ENCODE results near the gene SLC38A10.

SLC38A10 gene

DNA sequence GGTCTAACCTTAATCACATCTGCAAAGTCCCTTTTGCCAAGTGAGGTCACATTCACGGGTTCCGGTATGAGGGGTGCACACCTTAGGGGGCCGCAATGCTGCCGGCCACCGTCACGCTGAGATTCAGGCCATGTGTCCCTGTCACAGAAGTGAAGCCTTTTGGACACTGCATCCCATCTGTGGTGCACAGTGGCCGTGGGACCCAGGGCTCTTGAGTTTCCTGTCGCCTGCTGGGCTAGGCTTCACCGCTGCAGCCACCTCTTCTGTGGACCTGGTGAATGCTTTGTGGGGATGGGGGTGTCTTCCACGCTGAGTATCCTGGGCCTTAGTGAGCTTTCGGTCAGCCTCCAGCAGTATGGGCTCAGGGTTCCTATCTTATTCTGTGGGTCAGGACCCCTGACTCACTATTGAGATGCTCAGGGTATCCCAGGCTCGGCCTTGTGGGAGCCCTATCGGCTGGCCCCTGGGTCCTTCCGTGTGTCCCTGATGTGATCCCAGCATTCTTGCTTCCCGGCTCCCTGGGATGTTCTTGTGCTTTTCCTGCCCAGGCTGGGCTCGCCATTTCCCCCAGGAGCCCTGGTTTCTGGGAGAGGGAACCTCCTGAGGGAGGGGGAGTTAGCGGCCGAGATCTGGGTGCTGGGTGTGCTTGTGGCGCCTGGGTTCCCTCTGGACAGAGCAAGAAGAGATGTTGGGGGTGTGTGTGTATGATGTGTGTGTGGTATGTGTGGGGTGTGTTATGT lies 4.9 kb upstream of the SLC38A10 start:
- DNase-seq (ENCODE audit: low read depth, low spot score), result no peak

DNA sequence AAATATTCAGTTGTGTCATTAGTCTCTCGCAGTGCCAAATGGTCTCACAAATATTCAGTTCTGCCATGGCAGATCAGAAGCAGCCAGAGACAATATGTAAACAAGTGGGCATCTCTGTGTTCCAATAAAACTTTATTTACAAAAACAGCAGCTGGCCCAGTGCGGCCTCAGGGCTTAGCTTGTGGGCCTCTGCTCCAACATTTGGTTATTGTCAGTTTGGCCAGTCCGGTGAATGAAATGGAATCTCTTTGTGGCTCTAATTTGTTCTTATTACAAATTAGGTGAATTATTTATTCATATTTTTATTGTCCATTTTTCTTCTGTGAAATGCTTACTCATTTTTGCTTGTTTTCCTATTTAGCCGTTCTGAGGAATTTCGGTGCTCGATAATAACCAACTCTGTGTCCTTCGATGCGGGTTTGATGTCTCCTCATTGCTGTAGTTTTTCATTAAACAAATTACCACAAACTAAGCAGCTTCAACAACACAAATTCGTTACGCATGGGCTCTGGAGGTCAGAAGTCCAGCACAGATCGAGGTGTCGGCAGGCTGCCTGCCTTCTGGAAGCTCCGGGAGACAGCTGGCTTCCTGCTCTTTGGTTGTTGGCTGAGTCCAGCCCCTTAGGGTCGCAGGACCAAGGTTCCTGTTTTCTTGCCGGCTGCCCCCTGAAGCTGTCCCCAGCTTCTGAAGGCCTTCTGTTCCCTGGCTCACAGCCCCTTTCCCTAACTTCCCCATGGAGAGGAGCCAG lies 4.1 kb upstream of the SLC38A10 start:
- DNase-seq (ENCODE audit: low read depth, low spot score), result no peak

DNA sequence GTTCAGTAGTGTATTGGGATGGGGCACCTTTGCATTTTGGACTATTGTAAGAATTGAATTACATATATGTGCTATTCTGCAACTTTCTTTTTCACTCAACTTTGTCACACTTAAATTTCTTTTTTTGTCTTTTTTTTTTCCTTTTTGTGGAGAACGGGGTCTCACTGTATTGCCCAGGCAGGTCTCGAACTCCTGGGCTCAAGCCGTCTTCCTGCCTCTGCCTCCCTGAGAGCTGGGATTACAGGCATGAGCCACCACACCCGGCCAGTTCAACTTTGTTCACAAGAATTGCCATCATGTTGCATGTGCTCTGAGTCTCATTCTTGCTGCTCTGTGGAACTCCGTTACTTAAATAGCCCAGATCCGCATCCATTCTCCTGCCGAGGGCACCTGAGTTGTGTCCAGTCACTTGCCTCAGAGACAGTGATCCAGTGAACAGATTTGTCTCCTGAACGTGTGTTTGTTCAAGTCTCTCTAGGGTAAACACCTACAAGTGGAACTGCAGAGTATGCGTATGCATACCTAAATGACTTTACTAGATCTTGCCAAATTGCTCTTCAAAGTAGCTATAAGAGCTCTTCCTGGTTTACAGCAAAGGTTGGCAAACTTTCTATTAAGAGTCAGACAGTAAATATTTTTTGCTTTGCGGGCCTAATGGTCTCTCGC lies 3.4 kb upstream of the SLC38A10 start:
- DNase-seq (ENCODE audit: low read depth, low spot score), result no peak

DNA sequence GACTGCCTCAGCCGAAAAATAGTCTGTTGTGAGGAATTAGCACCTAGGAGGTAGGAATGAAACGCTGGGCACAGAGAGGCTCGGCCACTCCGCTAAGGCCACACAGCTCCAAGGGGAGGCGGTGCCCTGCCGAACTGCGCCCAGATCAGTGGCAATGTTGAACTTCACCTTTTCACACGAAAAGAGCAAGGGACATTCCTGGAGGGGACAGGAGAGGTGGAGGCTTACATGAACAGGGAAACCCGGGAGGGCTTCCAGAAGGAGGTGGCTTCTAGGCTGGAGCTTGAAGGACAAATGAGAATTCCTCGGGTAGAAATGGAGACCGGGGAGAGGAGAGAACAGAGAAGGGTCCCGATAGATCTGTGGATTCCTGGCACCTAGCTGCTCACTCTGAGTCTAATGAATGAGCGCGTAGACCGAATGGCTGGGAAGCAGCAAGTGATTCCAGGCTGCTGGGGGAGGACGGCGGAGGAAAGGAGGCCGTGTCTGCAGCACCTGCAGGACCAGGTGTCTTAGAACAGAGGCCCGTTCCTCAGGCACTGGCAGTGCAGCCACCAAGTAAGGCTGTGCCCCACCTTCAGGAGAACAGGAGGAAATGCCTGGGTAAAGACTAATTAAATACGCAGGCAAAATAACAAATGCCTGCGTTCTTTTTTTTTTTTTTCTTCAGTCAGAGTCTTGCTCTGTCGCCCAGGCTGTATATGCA lies 722 bp upstream of the SLC38A10 start:
- DNase-seq (ENCODE audit: low read depth, low spot score), result peak; percentile 65

DNA sequence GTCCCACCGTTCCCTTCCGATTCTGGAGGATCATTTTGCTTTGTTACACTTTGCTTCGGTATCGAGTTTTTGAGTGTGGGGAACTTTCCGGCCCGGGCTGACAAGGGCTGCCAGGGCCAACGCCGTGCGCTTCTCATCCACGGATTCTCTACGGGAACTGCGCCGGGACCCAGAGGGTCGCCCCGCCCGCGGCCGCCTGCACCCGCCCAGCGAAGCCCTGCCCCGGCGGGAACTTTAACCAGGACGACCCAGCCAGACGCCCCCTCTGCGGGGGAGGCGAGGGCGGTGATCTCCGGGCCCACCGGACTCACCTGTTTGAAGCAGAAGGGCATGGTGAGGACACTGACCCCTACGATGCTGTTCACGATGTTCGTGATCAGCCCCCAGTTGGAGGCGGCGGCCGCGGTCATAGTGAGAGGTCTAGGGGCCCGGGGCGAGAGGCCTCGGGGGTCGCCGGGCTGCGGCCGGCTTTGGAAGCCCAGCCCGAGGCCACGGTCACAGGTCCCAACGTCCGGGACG lies 536 bp downstream of the SLC38A10 start:
- DNase-seq (ENCODE audit: low read depth, low spot score), result peak; percentile 49

DNA sequence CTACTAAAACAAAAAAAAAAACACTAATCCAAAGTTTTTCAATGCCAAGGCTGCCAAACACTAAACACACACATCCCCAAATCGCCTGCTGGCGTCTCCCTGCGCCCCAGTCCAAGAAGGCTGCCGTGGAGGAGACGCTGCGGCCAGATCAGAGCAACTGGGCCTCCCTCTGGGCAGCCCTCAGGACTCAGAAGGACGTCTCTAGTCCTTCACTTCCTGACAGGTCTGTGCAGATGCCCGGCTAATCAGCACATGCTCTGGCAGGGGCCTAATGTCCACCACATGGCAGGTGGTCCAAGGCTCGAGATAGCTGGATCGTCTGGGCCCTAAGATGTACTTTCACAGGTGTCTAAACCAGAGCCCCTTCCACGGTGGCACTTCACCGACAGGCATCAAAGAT lies 2.7 kb downstream of the SLC38A10 start:
- DNase-seq (ENCODE audit: low read depth, low spot score), result no peak

DNA sequence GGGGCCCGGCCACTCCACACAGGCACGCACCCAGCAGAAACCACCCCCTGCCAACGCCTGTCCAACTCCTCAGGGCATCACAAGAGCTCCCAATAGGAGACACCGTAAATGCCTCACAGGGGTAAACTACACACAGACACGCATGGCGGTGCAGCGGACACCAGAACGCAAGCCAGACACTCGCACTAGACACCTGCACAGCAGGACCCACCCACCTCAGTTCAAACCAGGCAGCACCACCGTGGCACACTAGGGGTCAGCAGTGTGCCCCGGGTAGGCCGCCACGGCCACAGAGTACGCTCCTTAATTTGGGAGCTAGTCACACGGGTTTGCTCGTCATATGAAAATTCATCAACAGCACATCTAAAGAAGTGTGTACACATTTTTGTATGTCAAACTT lies 3.4 kb downstream of the SLC38A10 start:
- peak; percentile 72 for DNase-seq (ENCODE audit: low read depth, low spot score)

DNA sequence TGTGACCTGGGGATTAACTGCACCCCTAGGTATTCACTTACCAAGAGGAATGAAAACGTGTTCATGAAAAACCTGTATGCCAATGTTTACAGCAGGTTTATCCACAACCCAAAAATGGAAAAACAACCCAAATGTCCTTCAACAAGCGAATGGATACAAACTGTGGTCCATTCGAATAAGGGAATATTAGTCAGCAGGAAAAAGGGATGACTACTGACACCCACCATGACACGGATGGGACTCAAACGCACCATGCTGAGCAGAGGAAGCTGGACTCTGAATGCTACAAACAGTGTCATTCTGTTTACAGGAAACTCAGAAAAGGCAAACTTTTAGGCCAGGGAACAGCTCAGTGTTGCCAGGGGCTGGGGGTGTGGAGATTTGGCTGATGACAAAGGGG lies 4.9 kb downstream of the SLC38A10 start:
- no peak for DNase-seq (ENCODE audit: low read depth, low spot score)

DNA sequence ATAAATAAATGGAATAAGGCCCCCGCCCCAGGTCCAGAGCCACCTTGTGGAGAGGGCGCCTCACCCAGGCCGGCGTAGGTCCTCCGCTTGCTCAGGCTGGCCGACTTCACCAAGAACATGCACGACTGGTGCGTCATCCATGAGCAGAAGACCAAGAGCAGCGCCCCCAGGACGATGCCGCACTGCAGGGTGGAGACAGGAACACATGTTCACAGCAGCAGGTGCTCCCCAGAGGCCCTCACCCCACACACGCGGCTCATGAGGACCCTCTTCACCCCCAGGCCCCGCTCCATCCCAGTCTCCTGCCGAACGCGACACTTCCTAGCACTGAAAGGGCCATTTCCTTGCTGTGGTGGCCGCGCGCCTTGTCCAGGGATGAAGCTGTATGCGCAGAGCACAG lies 5.5 kb downstream of the SLC38A10 start:
- DNase-seq (ENCODE audit: low read depth, low spot score), result no peak

DNA sequence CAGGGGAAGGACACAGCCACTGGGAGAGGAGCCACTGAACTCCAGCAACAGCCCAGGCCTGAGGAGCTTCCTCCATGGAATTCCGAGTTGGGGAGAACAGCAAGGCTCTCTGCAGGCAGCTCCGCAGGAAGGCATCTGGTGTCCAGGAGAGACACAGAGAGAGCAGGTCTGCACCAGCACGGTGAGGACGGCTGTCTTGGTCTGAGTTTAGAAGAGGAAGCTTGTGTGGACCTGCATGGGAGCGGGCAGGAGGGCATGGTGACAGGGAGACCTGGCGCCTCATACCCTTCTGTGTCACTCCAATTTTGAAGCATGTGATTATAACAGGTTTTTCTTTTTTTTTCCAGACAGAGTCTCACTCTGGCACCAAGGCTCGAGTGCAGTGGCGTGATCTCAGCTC lies 6.4 kb downstream of the SLC38A10 start:
- DNase-seq (ENCODE audit: low read depth, low spot score), result no peak

DNA sequence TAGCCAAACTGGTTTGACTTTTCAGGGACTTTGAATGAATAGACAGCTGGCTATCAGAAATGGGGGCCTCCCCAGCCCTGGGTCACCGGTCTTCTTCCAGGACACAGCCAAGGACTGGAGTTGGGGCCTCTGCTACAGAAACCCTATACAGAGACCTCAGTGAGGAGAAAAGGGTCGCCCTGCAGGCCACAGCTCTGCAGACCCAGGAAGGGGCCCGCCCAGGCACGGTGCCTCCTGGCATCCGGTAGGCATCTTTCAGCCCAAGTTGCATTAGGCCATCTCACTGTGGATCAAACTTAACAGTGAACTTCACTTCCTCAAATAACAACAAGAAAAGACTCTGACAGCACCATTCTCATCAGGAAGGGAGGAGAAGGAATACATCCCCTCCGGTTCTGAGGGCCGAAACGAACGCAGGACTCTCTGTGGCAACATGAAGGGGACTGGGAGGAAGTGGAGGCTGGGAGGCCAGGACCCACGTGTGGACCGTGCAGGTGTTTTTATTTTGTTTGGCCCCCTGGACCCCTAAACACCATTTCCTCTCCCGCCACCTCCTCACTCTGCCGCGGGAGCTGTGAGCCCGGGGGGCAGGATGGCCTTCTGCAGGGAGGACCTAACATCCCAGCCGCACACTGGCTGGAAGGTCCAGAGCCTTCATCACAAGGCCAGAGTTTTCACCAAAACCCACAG lies 7.2 kb downstream of the SLC38A10 start:
- DNase-seq (ENCODE audit: low read depth, low spot score), result no peak

DNA sequence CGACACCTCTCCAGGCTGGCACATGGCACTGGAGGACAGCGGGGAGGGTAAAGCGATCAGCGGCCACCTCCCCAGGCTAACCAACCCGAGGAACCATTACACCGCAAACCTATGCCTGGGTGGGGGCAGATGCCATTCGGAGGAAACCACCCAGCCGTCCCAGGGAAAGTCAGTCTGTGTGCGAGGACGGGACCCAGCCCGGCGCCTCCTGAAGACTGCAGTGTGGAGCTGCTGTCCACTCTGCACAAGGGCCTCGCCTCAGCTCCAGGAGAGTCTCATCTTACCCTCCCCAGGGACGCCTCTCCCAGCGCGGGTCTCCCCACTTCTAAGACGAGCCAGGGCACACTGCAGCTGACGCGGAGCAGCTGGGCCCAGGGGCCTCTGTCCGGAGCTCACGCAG lies 8.0 kb downstream of the SLC38A10 start:
- no peak for DNase-seq (ENCODE audit: low read depth, low spot score)

DNA sequence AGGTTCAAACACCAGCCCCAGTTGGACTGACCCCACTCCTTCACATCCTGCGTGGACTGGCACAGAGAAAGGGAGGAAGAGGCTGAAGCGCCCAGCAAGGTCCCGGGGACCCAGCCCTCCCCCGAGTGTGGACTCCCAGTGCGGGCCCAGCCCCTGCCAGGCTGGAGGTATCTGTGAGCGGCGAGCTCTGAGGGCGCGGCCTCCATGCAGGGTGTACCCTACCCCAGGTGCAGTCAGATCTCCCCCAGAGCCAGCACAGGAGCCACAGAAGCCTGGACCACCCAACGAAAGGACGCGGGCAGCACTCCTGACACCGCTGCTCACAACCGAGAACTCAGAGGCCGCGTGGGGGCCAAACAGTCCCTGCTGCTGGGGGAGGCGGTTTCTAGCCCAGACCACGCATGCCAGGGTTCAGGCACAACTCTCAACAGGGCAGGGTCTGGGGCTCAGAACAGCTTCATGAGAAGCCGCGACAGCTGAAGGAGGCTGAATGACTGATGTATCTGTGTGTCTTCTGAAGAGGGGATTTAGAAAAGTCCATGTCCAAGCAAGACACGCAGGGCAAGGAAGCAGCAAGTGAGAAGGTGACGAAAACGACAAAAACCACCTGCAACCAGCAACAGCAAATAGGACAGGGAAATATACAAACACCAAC lies 8.5 kb downstream of the SLC38A10 start:
- no peak for DNase-seq (ENCODE audit: low read depth, low spot score)

DNA sequence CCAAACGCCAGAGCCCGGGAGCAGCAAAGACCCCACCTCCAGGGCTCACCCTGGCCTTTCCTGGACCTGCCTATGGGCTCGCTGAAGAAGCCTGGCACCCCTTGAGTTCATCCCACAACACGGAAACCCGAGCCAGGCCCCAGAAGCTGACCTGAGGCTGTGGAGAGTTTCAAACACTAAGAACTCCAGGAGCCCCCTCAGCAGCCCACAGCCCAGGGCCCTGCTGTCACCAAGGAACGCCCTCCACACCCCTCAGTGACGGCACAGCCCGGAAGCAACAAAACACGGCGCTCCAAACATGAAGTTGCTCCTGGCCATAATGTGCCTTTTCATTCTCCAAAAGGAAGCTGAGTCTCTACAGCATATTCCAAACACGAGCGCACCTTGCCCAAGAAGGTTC lies 9.2 kb downstream of the SLC38A10 start:
- DNase-seq (ENCODE audit: low read depth, low spot score), result no peak

DNA sequence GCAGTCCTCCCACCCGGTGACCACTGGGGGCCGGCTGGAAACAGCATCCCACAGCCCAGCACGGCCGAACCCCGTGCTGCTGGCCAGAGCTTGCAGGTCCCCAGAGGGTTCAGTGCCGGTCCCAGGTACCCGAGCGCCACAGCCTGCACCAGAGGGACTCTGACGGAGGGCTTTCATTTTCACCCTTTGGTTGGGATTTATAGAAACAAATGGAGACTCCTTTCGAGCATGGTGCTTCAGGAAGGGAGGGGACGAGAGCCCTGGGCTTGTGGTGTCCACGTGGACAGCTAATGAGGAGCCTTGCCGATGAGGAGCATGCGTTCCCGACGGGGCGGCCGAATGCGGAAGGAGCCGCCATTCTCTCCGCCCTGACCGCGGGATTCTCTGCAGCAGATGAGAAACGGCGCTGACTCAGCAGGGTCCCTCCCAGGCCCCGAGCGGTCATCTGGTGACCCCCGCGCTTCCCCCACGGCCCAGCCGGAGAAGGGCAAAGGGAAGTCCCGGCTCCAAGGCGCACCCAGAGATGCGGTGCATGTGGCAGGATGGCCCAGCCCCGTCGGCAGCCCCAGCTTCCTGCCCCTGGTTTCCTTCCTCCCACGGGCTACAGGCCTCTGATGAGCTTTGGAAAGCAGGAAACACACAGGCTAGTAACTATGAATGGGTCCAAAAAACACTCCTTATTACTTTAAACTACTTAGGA lies 9.8 kb downstream of the SLC38A10 start:
- DNase-seq (ENCODE audit: low read depth, low spot score), result peak; percentile 22

DNA sequence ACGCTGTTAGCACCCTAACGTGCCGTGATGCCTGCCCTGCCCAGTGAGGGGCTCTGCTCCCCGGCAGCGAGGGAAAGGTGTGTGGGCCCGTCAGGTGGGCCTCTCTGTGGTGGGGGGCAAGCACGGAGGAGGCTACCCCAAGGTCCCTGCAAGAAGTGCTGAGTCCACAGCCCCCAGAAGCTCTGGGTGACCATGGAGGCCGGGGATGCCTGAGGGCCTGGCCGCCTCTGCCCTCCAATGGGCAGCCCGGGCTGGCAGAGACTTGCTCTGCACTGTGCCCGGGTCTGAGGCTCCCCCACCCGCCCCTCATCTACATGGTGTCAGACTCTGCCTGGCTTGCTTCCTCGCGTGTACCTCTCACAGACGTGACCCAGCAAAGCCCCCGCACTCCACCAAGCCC lies 12.2 kb downstream of the SLC38A10 start:
- no peak for DNase-seq (ENCODE audit: low read depth, low spot score)

DNA sequence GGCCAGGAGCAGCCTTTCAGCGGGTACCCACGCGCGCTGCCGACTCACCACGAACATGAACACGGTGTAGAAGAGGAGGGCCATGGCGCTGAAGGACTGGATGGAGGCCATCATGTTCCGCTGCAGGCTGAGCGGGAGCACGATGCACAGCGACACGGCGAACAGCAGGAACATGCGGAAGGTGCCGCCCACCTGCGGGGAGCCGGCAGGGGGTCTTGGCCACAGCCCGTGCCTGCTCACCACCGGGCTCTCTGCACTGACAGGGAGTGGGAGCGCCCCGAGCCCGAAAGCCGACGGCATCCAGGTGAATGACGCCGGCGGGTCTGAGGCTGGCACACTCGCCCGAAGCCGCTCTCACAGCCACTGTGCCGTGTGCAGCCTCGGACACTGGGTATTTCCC lies 13.0 kb downstream of the SLC38A10 start:
- DNase-seq (ENCODE audit: low read depth, low spot score), result no peak

DNA sequence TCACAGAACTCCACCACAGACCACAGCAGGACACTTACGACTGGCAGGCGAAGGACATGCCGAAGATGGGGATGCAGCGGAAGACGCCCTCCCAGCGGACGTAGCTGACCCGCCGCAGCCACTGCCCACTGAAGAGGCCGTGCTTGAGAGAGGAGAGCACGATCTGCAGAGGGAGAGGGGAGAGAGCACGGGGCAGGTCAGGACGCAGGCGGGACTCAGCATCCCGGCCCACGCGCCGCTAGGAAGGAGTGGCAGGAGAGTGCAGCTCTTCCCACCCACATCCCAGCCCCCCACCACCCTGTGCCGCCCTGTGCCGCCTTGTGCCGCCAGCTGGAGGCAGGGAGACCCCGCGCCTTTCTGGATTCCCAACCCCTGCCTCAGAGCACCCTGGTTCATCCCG lies 14.5 kb downstream of the SLC38A10 start:
- DNase-seq (ENCODE audit: low read depth, low spot score), result no peak

DNA sequence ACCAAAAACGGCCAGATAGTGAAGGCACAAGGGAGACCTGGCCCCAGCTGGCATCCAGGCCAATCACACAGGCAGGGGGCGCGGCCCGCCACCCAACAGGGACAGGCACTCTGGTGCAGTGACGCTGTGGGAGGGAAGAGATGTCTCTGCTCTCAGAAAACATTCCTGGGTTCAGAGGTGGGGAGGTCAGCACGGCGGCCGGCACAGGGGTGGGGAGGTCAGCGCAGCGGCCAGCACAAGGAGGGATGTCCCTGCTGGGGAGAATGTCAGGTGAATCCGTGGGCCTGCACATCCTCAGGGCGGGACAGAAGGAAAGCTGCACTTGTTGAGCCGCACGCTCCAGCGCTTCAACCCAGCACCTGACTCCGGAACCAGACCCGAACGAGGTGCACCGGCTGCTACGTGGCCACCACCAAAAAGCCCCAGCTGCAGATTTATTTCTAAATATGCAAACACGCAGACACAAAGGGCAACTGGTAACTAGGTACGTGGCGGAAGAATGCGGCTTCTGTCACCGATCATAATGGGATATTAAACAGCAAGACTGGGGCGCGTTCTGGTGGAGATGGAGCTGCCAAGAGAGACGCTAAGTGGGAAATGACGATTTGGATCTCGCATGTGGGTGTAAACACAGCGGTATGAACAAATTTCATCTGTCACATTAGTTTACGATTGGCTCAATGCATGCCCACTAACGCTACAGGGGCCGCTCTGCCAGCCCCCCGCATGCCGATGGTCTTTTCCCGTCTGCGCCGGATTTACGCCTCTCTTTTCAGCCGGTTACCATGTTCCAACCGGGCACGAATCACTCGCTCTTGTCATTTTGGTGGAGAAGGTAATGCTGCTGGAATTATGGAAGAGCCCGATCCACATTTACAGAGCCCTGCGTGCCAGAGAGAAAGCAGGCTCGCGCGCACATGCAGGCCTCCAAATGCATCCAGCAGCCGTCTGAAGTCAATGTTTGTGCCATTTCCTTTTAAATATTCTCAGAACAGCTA lies 15.5 kb downstream of the SLC38A10 start:
- no peak for DNase-seq (ENCODE audit: low read depth, low spot score)

Data from astrocyte of the hippocampus (primary cell).